Adrenal gland (tissue), 5 donors: ENCODE data around the gene SPA17.

Source experiments
- POLR2A ChIP-seq, 2 donors: fragments of 450-650 bp; IDR thresholded peaks; one replicate each; pipeline ENCODE4 v1.6.1; 2017; ENCODE audit warnings: antibody characterized with exemption in 2 of 2, mild to moderate bottlenecking in 2 of 2, moderate library complexity in 1 of 2
- TF ChIP-seq, protein P1 (sequence below), 6 experiments: fragments of 450-650 bp in 4 of 6; fragments of 200-600 bp in 2 of 6; sonication (generic) in 1 of 6; IDR thresholded peaks; 1 replicate in 5 of 6; 2 replicates in 1 of 6; pipeline versions ENCODE4 v1.5.1 to v1.8.0; 2016 to 2021; ENCODE audit warnings: antibody characterized with exemption in 6 of 6, mild to moderate bottlenecking in 2 of 6, moderate library complexity in 1 of 6
- donor health status: DM: no; HTN: no; CAD: no.

GRCh38 chr11:124740277-124740882 is 66.7 kb downstream of the SPA17 start:
- TF ChIP-seq, protein P1, sequence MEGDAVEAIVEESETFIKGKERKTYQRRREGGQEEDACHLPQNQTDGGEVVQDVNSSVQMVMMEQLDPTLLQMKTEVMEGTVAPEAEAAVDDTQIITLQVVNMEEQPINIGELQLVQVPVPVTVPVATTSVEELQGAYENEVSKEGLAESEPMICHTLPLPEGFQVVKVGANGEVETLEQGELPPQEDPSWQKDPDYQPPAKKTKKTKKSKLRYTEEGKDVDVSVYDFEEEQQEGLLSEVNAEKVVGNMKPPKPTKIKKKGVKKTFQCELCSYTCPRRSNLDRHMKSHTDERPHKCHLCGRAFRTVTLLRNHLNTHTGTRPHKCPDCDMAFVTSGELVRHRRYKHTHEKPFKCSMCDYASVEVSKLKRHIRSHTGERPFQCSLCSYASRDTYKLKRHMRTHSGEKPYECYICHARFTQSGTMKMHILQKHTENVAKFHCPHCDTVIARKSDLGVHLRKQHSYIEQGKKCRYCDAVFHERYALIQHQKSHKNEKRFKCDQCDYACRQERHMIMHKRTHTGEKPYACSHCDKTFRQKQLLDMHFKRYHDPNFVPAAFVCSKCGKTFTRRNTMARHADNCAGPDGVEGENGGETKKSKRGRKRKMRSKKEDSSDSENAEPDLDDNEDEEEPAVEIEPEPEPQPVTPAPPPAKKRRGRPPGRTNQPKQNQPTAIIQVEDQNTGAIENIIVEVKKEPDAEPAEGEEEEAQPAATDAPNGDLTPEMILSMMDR (IDR thresholded peaks at IDR 0.05) = peak in 5 of 6 experiments; percentile 14 to 49 (median 29)
- TF ChIP-seq POLR2A (IDR thresholded peaks at IDR 0.05) = no peak
